GM12801 (cell line): ENCODE data around the gene LRRC18.

Experiments used
- TF ChIP-seq, protein P1 (sequence below): IDR thresholded peaks from one replicate; pipeline ENCODE4 v1.5.1; 2011; ENCODE audit warnings: control low read depth; ENCODE audit not compliant: insufficient read length; ENCODE audit errors: extremely low read depth

LRRC18 gene

DNA sequence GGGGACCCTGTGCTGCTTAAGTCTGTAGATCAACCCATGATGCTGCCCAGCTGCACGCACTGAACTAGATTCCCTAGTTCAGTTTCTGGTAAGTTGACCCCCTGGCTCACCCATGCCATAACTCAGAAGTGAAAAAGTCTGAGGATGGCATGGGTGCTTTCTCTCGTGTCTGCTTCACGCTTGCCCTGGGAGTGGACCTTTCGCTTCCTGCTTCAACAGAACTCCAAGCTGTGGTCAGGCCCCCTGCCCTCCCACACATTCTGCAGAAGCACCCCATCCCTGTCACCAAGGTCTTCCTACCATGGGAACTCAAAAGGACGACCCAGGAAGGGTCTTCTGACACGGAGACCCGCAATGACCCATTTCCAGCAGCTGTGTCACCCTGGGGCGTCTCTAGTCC is 39.9 kb downstream of the LRRC18 start:
- TF ChIP-seq, protein P1, sequence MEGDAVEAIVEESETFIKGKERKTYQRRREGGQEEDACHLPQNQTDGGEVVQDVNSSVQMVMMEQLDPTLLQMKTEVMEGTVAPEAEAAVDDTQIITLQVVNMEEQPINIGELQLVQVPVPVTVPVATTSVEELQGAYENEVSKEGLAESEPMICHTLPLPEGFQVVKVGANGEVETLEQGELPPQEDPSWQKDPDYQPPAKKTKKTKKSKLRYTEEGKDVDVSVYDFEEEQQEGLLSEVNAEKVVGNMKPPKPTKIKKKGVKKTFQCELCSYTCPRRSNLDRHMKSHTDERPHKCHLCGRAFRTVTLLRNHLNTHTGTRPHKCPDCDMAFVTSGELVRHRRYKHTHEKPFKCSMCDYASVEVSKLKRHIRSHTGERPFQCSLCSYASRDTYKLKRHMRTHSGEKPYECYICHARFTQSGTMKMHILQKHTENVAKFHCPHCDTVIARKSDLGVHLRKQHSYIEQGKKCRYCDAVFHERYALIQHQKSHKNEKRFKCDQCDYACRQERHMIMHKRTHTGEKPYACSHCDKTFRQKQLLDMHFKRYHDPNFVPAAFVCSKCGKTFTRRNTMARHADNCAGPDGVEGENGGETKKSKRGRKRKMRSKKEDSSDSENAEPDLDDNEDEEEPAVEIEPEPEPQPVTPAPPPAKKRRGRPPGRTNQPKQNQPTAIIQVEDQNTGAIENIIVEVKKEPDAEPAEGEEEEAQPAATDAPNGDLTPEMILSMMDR, result no peak

DNA sequence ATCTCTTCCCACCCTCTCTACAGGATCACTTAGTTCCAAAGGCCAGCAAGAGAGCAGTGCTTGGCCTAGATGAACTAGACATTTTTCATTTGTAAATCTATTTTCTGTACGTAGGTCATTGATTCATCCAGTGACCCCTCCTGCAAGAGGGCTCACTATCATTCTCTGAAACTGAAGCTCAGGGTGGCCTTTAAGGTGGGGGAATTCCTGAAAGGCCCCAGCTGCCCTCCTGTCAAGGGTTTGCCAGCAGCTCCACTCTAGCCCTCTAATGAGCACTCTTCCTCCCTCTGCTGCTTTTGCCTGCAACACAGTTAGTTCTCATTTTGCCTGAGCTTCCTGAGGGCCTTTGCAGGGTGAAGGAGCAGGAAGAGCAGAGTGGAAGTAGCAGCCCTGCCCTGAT is 41.2 kb downstream of the LRRC18 start:
- TF ChIP-seq, protein P1, result no peak

DNA sequence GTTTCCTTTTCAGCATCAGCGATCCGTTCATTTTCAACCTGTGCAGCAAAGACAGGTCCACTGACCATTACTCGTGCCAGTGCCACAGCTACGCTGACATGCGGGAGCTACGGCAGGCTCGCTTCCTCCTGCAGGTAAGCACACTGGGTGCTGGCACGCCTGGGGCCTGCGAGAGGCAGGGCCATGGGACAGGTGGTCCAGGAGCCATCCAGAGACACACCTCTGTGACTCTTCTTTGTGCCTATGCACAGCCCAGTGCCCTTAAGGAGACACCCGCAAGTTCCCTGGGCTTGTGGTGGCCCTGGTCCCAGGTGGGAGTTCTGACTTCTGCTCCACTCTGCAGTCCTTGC is 42.2 kb downstream of the LRRC18 start:
- TF ChIP-seq, protein P1, result no peak

DNA sequence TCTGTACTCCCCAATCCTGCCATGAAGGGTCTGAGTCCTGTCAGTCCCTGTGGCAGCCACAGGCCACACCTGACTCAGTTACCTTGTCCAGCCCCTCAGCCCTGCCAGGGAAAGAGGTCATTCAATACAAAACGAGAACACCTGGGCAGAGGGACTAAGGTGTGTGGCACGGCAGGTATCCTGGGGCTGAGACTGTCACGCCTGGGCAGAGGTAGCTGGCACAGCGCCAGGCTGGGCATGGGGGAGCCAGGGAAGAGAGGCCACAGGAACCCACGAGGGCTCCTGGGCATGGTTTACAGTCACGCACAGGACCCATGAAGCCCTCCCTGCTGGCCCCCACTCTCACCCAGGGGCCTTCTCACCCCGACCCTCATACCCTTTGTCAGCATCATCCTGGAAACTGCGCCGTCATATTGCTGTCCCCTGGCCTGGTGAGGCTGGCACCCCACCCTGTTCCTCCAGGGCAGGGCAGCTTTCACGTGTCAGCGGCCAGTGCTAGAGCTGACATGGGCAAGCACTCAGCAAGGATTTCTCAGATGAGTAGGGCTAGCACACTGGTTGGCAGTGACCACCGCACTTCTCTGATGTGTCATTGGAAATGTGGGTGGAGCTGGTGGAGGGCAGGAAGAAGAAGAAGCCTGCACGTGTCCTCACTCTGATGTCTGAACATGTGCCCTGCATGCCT is 42.7 kb downstream of the LRRC18 start:
- TF ChIP-seq, protein P1, result no peak

DNA sequence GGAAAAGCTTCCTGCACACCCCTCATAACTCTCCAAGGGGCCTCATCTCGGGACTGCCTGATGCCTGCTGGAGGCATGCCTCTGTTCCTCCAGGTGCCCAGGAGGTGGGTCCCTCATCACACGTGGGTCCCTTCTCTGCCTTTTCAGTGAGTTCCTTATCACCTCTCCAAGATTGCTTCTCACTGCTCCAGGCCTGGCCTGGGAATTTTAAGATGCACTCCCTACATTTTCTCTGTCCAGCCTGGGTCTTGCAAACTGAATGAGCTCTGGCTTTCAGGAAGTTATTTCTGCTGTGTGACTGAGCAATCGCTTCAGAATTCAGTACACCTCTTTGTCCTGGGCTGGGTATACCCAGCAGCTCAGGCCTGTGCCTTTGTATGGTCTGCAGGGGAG is 43.8 kb downstream of the LRRC18 start:
- TF ChIP-seq, protein P1, result no peak

DNA sequence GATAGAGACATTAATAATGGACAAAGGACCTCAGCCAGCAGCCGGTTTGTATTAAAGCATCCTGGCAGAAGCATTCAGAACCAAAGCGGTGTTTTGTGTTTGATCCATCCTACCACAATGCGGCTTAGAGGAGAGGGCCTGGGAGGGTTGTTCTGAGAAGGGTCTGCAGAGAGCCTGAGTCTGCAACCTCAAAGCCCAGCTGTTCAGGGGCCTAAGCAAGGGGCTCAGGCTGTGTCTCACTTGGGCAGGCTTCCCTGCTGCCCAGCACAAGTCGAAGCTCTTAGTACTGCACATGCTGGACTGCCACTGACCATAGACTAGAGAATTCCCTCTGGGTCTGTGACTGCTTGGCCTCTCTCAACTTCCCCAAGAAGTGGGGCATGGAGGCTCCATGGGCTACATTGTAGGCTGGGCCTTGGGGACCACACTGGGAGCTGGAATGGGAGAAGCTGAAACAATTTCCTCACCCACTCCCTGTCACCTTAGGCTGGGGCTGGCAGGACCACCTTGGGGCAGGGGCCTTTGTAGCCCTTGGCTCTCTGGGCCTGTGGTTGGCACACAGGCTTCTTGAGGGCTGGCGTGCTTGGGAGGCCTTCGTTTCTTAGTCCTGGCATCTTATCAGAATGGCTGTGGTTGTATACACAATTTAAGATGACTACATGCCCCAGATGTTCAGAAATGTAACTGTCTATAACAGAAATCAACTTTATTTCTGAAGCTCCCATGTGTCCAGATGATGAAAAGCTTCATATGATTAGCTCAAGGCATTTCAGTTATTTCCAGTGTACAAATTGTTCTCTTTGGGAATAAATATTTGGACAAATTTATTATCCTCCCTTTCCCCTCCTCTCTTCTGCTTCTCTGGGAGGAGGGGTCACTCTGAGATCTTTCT is 44.5 kb downstream of the LRRC18 start:
- TF ChIP-seq, protein P1, result no peak

DNA sequence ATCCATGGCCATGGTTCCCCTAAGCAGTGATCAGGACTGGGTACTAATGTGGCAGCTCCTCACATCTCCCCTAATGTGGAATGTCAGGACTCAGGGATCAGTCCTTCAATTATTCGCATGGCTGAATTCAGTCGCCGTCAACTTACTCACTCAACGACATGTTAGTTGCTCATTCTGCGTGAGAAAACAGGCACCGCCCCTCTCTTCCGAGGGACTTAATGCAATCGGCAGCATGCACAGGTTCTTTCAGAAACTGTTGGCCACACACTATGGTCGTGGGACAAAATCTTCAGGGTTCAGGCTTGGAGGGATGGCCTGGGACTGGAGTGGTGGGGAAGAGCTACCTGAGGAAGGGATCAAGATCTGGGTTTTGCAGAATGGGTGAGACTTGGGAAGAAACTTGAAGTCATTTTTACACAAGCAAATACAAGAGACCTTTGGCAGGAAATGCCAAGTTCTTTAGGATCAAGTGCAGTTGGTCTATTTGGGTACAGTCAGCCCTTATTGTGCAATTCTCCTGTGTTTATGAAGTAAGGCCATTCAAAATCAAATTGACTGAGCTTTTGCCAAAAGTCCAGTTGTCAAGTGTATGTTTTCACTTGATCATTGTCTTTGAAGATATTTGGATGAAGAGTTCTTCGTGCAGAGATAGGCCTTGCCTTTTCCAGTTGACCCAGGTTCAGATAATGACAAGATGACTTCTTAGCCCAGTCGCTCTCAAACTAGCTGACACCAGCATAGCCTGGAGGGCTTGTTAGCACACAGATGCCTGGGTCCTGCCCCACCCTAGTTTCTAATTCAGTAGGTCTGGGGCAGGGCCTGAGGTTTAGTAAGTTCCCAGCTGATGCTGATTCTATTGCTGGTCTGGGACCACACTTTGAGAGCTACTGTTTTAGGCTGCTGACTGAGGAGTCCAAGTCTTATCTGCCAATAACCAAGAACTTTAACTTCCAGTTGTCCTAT is 48.5 kb downstream of the LRRC18 start:
- TF ChIP-seq, protein P1, result no peak
